HG03439 (cell line): Measurements from ENCODE around the gene KCTD2.
A peak's percentile ranks its signal among the peaks of the same experiment; 100 is the strongest.
"Not testable (repeated sequence)": the region's sequence is repeated elsewhere in the genome, so short reads cannot be mapped to it uniquely, and the experiment has no call there.

Experiments used
- ATAC-seq: cut with Tn5 transposase; IDR thresholded peaks from one replicate; pipeline ENCODE4 v1.9.1; 2021; ENCODE audit warnings: mild to moderate bottlenecking, moderate library complexity; ENCODE audit not compliant: unreplicated experiment

KCTD2 gene, protein sequence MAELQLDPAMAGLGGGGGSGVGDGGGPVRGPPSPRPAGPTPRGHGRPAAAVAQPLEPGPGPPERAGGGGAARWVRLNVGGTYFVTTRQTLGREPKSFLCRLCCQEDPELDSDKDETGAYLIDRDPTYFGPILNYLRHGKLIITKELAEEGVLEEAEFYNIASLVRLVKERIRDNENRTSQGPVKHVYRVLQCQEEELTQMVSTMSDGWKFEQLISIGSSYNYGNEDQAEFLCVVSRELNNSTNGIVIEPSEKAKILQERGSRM

DNA sequence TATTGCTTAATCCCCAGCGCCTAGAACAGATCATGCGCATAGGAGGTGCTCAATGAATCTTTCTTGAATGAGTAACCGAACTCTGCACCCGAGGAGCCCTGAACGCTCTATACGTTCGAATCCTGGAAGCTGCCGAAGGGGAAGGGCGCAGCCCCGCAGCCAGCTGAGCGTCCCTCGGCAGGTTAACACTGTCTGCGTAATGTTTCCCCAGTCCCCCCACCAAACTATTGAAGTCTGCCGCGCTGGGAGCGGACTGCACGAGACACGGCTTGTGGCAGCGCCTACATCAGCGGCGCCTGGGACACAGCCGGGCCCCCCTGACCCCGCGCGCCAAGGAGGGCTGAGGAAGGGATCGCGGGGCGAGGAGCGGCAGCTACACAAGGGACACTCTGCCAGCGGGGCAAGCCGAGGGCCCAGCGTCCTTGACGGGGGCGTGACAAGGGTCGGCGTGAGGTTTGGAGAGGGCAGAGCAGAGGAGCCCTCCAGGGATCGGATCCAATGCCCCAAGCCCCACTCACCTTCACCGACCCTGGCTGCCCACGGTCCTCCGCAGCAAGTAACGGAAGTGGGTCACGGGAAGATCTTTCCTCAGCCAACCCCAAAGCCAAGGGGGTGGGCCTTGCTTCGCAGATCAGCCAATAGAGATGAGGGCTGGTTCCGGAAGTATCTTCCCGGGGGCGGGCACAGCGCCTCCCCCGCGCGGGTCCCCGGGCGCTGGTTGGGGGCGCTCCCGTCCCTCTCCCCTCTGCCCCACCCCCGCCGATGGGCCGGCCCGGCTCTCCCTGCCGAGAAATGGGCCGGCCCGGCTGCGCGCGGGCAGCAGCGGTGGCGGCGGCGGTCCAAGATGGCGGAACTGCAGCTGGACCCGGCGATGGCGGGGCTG lies at the start of gene KCTD2, which contains the start of gene ATP5PD:
KCTD2 (plus strand) TSS at position 819 of the 883 bp plus-strand sequence; CDS start at position 845, 26 bp downstream.
ATP5PD (minus strand) TSS at position 563 of the 883 bp plus-strand sequence. CDS start 4,319 bp downstream, outside the sequence.
- ATAC-seq, result peak; percentile 92

DNA sequence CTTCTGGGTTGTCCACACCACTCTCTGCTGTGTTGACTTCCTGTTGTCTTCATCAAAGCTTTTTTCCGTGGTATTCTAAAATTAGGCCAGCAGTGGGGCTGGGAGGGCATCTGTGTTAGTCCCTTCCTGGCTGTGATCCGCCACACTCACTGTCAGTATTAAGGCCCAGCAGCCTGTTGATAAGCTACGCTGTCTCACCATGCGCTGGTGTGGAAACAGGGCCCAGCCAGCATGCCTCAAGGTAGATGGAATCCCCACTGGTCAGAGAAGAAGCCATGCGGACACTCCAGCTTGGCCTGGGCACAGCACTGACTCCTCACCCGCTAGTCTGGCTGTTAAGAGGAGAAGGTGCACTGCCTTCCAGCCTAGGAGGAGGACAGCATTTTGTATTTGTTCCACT lies 48.2 kb upstream of the KCTD2 start:
- ATAC-seq, result no peak

DNA sequence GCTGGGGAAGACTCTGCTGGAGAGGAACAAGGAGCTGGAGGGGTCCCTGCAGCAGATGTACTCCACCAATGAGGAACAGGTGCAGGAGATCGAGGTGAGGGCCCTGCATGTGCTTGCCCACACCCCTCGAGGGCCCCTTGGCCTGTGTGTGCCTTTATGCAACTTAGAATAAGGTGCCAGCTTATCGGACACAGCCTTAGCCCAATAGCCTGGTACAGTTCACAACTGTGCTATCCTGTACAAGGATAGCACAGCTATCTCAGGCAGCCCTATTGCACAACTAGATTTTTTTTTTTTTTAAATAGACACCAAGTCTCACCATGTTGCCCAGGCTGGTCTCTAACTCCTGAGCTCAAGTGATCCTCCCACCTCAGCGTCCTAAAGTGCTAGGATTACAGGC lies 47.5 kb upstream of the KCTD2 start:
- ATAC-seq, result no peak

DNA sequence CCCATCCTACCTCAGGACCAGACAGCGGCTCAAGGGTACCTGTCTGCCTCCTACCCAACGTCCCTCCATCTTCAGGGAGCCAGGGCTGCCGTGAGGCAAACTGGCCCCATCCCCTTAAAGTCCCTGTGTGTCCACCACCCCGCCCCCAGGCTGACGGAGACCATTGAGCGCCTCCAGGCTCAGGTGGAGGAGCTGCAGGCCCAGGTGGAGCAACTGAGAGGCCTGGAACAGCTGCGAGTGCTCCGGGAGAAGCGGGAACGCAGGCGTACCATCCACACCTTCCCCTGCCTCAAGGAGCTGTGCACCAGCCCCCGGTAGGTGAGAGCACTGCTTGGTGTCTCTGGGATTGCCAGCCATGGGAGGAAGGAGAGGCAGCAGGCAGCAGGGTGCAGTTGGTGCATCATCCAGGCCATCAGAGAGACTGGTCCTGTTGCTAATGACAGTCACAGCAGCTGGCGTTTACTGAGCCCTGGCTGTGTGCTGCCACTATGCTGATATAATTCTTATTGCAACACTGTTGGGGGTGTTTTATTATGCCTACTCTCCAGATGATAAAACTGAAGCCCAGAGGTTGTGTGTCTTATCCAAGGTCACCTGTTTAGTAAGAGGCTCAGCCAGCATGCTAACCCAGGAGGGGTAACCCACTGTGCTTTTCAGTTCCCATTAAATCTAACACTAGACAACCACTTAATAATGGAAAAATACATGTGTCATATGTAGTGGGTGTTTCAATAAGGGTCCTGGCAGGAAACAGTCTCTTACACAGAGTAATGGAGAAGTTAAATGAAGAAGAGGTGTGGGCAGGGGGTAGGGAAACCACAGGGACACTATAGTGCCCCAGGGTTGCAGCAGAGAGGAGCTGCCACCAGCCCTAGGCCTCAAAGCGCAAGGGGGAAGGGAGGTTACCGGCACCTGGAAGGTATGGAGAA lies 44.8 kb upstream of the KCTD2 start:
- ATAC-seq, result no peak

DNA sequence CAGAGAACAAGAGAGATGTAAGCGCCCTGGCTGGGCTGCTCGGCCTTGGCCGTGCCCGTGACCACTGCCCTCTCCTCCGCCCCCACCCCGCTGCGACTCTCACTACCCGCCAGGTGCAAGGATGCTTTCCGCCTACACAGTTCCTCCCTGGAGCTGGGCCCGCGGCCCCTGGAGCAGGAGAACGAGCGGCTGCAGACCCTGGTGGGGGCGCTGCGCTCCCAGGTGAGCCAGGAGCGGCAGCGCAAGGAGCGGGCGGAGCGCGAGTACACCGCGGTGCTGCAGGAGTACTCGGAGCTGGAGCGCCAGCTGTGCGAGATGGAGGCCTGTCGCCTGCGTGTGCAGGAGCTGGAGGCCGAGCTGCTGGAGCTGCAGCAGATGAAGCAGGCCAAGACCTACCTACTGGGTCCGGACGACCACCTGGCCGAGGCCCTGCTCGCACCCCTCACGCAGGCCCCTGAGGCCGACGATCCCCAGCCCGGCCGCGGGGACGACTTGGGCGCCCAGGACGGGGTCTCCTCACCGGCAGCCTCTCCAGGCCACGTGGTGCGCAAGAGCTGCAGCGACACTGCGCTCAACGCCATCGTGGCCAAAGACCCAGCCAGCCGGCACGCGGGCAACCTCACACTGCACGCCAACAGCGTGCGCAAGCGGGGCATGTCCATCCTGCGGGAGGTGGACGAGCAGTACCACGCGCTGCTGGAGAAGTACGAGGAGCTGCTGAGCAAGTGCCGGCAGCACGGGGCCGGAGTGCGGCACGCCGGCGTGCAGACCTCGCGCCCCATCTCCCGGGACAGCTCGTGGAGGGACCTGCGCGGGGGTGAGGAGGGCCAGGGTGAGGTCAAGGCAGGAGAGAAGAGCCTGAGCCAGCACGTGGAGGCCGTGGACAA lies 43.7 kb upstream of the KCTD2 start:
- ATAC-seq, result no peak

DNA sequence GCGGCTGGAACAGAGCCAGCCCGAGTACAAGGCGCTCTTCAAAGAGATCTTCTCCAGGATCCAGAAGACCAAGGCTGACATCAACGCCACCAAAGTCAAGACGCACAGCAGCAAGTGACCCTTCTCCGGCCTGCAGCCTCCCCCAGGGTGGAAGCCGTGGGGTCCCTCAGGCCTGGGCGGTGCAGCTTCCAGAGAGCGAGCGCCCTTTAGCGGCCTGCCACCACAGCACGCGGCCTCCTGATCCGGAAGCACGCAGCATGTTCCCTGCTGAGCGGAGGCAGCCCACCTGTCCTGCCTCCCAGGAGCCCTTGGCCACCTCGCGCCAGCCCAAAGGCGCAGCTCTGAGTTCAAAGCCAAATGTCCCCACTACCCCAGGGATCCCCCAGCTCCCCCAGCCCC lies 43.1 kb upstream of the KCTD2 start:
- no peak for ATAC-seq

DNA sequence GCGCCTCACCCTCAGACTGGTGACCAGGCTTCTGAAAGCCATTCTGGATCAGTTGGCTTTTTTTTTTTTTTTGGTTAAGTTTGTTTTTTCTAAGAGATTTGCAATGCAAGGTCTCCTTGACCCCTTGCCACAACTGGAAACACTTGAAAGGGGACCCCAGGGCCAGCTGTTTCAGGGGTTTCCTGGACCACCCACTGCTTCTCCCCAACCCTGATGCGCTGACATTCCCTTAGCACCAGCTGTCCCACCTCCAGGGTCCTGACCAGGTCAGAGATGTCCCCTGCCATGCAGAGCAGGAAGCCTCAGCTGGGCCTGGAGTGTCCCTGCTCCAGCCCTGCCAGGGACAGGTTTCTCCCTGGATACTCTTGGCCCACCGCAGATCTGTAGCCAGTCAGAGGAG lies 42.7 kb upstream of the KCTD2 start:
- ATAC-seq, result no peak

DNA sequence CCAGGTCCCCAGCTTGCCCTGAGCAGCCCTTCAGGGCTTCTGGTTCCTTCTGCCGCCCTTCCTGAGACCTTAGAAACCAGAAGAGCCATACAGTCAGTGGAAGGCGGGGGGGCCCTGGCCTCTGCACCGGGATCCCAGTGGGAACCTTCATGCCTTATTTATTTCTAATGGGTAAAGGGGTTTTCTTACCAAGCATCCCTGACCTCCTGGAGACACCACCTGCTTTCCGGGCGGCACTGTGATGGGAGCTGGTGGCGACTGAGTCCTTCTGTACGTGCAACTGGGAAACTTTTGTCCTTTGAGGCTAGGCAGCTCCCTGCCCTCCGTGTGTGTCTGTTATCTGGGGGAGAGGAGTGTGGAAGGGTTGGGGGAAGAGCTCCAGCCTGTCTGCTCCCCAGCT lies 41.7 kb upstream of the KCTD2 start:
- no peak for ATAC-seq

DNA sequence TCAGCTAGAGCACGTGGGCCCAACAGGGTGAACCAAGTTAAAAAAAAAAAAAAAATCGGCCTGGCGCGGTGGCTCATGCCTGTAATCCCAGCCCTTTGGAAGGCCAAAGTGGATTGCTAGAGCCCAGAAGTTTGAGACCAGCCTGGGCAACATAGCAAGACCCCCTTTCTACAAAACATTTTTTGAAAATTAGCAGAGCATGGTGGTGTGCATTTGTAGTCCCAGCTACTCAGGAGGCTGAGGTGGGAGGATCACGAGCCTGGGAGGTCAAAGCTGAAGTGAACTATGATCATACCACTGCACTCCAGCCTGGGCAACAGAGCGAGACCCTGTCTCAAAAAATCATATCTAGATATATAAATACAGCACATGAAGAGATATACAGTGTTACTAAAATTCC lies 40.9 kb upstream of the KCTD2 start:
- ATAC-seq, result not testable (repeated sequence)

DNA sequence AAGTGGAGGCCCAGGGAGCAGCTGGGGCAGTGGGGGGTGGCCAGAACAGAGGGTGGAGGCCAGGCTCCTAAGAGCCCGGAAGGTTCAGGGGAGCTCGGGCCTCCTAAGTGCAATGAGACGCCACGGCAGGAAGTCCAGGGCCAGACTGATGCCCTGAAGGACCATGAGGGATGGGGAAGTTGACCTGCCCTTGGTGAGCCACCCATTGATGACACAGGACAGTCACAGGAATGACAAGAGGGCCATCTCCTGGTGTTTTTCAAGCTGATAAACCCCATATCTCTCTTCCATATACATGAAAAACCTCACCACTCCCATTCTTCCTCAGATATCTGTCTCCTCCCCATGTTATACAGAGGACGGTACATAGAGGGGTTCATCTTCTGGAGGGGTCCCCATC lies 40.4 kb upstream of the KCTD2 start:
- ATAC-seq, result no peak

DNA sequence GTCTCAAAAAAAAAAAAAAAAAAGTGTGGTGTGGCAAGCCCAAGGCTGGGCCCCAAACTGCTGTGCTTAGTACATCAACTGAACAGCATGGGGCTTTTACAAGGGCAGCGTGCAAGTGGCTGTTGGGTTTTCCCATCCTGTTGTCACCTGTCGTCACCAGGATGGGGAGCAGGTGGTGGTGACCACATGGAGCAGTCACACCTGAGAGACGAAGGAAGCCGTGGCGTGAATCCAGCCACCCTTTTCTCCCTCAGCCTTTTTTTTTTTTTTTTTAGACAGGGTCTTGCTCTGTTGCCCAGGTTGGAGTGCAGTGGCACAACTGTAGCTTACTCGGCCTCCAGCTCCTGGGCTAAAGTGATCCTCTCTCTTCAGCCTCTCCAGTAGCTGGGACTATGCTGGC lies 38.7 kb upstream of the KCTD2 start:
- ATAC-seq, result no peak

DNA sequence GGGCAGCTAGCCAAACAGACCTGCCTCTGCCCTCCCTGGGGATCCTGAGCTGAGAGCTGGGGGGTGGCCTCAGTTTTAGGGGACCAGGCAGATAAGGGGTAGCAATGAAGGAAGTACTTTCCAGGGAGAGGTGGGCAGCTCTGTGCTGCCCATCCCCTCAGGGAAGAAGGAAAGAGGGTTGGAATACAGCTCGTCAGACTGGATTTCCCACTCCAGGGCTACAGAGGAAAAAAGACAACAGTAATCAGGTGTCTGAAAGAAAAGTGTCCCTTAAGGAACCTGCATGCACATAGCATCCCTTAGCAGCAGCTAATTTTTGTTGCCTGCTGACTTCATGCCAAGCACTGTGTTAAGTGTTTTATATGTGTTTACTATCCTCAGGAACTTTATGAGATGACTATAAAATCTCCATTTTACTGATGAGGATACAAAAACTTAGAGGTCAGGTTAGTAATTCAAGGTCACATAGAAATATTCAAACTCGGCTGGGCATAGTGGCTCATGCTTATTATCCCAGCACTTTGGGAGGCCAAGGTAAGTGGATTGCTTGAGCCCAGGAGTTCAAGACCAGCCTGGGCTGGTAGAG lies 37.8 kb upstream of the KCTD2 start:
- ATAC-seq, result no peak

DNA sequence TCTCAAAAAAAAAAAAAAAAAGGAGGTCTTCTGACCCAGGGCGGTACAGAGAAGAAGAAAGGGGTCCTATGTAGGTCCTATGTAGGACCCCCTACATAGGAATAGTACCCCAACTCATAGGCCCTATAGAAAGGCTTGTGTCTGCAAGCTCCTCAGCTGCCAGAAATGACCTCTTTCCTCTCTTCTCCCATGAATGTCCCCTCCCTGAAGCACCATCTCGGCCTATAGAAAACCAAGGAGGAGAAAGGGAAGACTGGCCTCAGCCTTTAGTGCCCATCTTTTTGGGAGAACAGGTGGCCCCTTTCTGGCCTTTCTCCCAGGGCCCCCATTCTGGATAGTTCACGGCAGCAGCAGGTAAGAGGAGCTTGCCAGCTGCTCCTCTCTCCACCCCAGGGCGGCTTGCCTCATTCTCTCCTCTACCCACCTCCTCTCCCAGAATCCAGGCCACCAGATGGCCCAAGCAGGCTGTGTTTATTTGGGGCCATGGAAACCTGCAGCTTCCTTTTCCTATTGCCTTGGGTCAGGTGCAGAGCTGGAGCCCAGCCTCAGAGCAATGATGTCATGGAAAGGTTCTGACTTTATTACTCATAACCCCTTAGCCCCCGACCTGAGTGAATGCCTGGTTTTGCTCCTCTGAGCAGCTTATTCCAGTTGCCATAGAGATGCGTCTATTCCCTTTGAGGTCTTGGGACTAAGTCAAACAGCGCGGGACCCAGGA lies 36.2 kb upstream of the KCTD2 start:
- ATAC-seq, result no peak

DNA sequence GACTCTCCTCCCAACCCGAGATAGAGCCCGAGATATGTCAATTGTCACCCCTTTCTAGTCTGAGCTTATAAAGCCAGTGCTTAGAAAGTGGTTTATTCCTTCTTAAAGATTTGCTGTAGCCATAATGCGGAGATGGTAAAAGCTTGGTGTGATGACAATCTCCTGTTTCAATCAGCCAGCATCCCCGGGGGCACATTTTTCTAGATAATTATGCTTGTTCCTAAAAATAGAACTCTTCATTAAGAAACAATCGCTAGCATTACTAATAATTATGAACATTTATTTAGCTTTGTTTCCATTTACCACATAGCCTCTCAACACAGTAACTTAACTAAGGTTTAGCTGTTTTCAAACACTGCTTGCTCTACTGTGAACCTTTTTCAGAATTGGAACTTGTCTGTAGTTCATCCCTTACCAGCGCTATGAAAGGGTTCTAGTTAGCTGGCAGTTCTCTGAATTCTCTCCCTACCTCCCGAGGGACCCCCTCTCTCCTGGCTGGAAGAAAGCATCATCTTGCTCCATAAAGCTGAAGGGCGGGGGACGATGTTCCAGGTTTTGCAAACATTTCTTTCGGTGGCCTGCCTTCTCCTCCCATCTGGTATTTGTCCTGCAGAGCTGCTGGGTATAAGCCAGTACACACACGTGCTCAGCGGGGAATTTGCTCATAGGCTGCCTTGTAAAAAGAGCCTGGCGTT lies 35.5 kb upstream of the KCTD2 start:
- ATAC-seq, result no peak

DNA sequence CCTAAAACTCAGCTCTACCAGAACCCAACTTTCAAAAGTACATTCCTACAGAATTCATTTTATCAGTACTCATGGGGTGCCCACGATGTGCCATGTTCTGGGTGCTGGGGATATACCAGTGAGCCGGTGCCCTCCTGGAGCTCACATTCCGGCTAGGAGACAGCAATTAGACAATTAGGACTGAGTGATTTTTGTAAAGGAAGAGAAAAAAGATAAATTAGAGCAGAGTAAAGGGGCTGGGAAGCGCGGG lies 35.0 kb upstream of the KCTD2 start:
- no peak for ATAC-seq

DNA sequence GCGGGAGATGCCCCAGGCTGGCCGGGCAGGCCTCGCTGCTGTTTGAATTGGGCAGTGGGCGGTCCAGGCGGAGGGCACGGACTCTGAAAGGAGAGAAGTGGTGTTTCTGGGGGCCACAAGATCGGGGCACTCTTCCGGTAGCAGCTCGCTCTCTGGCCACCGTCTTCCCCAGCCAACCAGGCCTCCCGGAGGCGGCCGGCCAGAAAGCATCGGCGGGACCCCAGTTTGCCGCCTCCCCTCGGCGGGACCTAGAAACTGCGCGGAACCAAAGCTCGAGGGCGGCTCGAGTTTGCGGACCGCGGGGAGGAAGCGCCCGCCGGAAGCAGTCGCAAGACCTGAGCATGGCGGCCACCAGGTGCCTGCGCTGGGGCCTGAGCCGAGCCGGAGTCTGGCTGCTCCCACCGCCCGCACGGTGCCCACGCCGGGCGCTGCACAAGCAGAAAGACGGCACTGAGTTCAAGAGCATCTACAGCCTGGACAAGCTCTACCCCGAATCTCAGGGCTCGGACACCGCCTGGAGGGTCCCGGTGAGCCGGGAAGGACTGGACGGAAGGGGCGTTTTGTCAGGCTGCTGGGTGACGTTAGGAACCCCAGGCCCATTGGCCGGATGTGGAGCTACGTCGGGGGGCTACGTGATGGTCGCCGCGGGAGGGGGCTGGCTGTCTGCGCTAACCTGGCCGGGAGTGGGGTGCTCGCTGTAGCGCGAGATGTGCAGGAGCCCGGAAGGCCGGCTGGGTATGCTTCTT lies 34.5 kb upstream of the KCTD2 start, which contains the start of gene MRPL58:
MRPL58 (plus strand) TSS at position 325 of the 746 bp plus-strand sequence; CDS start at position 342, 17 bp downstream.
- peak; percentile 86 for ATAC-seq

DNA sequence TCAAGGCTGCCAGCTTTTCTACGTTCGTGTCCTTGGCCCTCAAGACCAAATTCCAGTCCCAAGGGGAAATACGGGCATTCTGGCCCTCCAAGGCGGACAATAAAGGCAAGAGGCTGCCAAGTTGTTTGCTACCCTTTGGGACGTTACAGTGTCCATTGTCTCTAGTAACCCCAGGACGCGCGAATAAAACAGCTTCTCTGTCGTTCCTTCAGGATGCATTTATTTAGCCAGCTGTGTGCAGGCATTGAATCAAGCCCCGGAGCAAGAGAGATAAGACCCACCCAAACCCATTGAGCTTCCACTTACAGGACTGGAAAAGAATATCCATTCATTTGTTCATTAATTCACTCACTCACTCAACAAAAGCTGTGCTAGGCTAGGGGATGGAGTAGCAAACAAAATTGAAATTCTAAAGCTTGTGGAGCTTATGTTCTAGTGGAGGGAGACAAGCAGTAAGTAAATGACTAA lies 33.9 kb upstream of the KCTD2 start:
- no peak for ATAC-seq

DNA sequence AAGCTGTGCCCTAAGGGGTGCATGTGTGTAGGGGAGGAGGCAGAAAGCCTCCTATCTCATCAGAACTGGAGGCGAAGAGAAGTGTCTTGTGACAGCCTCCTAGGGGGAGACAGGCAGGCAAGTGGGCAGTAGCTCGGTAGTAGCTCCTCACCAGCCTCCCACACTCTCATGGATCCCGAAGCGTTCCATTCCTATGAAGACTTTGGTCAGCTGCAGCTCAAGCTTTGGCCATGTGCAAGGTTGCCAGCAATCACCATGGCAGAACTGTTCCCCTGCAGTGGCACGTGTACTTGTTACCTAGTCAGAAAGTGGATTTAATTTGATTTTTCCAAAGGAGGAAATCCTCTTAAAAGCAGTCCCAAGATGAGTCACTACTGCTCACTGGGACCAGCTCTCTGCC lies 27.9 kb upstream of the KCTD2 start:
- ATAC-seq, result no peak
